Measurements from ENCODE around the gene GNA15.
"Not testable (repeated sequence)": the region's sequence is repeated elsewhere in the genome, so short reads cannot be mapped to it uniquely, and the experiment has no call there.

DNA sequence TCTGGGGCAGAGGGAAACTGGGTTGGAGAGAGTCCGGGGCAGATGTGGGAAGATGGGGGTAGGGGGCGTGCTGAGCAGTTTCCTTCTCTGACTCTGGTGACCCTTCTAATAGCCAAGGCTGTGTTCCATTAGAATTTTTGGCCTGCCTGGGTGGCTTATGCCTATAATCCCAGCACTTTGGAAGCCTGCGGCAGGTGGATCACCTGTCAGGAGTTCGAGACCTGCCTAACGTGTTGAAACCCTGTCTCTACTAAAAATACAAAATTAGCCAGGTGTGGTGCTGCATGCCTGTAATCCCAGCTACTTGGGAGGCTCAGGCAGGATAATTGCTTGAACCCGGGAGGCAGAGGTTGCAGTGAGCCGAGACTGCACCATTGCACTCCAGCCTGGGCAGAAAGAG lies 67.1 kb downstream of the GNA15 start:
- TF ChIP-seq, protein P1, sequence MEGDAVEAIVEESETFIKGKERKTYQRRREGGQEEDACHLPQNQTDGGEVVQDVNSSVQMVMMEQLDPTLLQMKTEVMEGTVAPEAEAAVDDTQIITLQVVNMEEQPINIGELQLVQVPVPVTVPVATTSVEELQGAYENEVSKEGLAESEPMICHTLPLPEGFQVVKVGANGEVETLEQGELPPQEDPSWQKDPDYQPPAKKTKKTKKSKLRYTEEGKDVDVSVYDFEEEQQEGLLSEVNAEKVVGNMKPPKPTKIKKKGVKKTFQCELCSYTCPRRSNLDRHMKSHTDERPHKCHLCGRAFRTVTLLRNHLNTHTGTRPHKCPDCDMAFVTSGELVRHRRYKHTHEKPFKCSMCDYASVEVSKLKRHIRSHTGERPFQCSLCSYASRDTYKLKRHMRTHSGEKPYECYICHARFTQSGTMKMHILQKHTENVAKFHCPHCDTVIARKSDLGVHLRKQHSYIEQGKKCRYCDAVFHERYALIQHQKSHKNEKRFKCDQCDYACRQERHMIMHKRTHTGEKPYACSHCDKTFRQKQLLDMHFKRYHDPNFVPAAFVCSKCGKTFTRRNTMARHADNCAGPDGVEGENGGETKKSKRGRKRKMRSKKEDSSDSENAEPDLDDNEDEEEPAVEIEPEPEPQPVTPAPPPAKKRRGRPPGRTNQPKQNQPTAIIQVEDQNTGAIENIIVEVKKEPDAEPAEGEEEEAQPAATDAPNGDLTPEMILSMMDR (IDR thresholded peaks at IDR 0.05; ENCODE audit: low read depth, low read length, poor library complexity, severe bottlenecking) = not testable (repeated sequence)
- TF ChIP-seq EZH2phosphoT487 (IDR thresholded peaks at IDR 0.05; ENCODE audit: borderline replicate concordance, low read length) = not testable (repeated sequence)
